Panc1 (cell line): ENCODE measurements around the gene DHPS.
A peak's percentile ranks its signal among the peaks of the same experiment; 100 is the strongest.

Experiments
- POLR2AphosphoS5 ChIP-seq: IDR thresholded peaks from 2 replicates; pipeline ENCODE4 v1.6.1; 2012; ENCODE audit warnings: mild to moderate bottlenecking, low read depth, low read length, moderate library complexity
- TF ChIP-seq, protein P1 (sequence below): fragments of 450-650 bp; IDR thresholded peaks from 2 replicates; pipeline ENCODE4 v1.5.1; 2017; ENCODE audit warnings: mild to moderate bottlenecking

DNA sequence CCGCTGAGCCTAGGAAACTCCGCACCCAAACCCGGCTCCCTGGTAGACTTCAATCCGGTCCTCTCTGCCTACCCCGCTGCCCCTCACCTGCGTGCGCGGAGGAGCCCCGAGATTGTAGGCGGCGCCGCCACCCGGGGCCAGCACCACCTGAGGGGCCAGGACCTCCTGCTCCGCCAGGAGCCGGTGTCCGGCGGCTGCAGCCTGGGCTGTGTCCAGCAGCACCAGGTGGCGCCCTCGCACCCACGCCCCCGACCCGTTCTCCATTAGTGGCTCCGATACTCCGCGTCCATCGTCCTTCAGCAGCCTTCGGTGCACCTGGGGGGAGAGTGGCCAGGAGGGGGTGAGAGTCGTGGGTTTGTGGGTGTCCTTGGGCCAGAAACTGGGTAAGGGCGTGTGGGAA lies 33.6 kb downstream of the DHPS start:
- TF ChIP-seq, protein P1, sequence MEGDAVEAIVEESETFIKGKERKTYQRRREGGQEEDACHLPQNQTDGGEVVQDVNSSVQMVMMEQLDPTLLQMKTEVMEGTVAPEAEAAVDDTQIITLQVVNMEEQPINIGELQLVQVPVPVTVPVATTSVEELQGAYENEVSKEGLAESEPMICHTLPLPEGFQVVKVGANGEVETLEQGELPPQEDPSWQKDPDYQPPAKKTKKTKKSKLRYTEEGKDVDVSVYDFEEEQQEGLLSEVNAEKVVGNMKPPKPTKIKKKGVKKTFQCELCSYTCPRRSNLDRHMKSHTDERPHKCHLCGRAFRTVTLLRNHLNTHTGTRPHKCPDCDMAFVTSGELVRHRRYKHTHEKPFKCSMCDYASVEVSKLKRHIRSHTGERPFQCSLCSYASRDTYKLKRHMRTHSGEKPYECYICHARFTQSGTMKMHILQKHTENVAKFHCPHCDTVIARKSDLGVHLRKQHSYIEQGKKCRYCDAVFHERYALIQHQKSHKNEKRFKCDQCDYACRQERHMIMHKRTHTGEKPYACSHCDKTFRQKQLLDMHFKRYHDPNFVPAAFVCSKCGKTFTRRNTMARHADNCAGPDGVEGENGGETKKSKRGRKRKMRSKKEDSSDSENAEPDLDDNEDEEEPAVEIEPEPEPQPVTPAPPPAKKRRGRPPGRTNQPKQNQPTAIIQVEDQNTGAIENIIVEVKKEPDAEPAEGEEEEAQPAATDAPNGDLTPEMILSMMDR = peak; percentile 44; the same call in 1 of the 2 replicates
- no peak for TF ChIP-seq POLR2AphosphoS5
